Neural progenitor cell (in vitro differentiated cells): Measurements from ENCODE around the gene SIX4.

ENCODE experiments used
- EZH2 ChIP-seq: fragments of 200-600 bp; sonication (generic); IDR thresholded peaks from 2 replicates; pipeline ENCODE4 v1.6.1; 2017; ENCODE audit warnings: antibody characterized with exemption, mild to moderate bottlenecking, moderate library complexity
- TF ChIP-seq, protein P1 (sequence below): fragments of 200-600 bp; sonication (generic); IDR thresholded peaks from 2 replicates; pipeline ENCODE4 v1.5.1; 2017; ENCODE audit warnings: antibody characterized with exemption, mild to moderate bottlenecking

- TF ChIP-seq, protein P1, sequence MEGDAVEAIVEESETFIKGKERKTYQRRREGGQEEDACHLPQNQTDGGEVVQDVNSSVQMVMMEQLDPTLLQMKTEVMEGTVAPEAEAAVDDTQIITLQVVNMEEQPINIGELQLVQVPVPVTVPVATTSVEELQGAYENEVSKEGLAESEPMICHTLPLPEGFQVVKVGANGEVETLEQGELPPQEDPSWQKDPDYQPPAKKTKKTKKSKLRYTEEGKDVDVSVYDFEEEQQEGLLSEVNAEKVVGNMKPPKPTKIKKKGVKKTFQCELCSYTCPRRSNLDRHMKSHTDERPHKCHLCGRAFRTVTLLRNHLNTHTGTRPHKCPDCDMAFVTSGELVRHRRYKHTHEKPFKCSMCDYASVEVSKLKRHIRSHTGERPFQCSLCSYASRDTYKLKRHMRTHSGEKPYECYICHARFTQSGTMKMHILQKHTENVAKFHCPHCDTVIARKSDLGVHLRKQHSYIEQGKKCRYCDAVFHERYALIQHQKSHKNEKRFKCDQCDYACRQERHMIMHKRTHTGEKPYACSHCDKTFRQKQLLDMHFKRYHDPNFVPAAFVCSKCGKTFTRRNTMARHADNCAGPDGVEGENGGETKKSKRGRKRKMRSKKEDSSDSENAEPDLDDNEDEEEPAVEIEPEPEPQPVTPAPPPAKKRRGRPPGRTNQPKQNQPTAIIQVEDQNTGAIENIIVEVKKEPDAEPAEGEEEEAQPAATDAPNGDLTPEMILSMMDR, result no peak
- TF ChIP-seq EZH2, result no peak
Measured at GRCh38 chr14:60753264-60754119, 29.3 kb upstream of the SIX4 start.
